Stomach (tissue), 9 donors: ENCODE data around the gene ARL15. TPM values are rescaled to one million over a fixed set of nuclear protein-coding genes. Genes with fewer than 3 reads are reported as not detected.

ENCODE experiments used
- DNase-seq, 2 donors: peaks; one replicate each; pipeline versions ENCODE4 v3.0.0 to v3.0.0-alpha.2; 2013 to 2019
- H3K27ac ChIP-seq, 5 donors: fragments of 200-600 bp in 4 of 5; sonication (generic) in 4 of 5; one replicate each; pipeline ENCODE4 v1.5.1; 2013 to 2019; ENCODE audit warnings: mild to moderate bottlenecking in 1 of 5, moderate library complexity in 1 of 5
- H3K27me3 ChIP-seq, 3 donors: fragments of 200-600 bp; sonication (generic); one replicate each; pipeline ENCODE4 v1.5.1; 2017 to 2019; ENCODE audit warnings: mixed run types in 1 of 3
- H3K36me3 ChIP-seq, 4 donors: fragments of 200-600 bp; sonication (generic); 1 replicate in 3 of 4; 2 replicates in 1 of 4; pipeline ENCODE4 v1.5.1; 2016 to 2019
- H3K4me1 ChIP-seq, 4 donors: fragments of 200-600 bp; sonication (generic); one replicate each; pipeline ENCODE4 v1.5.1; 2016 to 2019
- H3K4me3 ChIP-seq, 4 donors: fragments of 200-600 bp; sonication (generic) in 3 of 4; one replicate each; pipeline ENCODE4 v1.5.1; 2016 to 2019; ENCODE audit warnings: mild to moderate bottlenecking in 1 of 4
- H3K9me3 ChIP-seq, 4 donors: fragments of 200-600 bp; sonication (generic); one replicate each; pipeline ENCODE4 v1.5.1; 2016 to 2019
- CTCF ChIP-seq, 7 experiments: fragments of 450-650 bp in 4 of 7; fragments of 200-600 bp in 3 of 7; sonication (generic) in 3 of 7; IDR thresholded peaks; one replicate each; pipeline ENCODE4 v1.5.1; 2016 to 2019; ENCODE audit warnings: antibody characterized with exemption in 7 of 7, control low read depth in 2 of 7, mild to moderate bottlenecking in 1 of 7
- EP300 ChIP-seq: sonication (generic); formaldehyde crosslinking; IDR thresholded peaks from one replicate; pipeline ENCODE4 v1.6.1; 2017; ENCODE audit warnings: antibody characterized with exemption
- POLR2A ChIP-seq, 4 donors: fragments of 450-650 bp; IDR thresholded peaks; one replicate each; pipeline ENCODE4 v1.6.1; 2016; ENCODE audit warnings: antibody characterized with exemption in 4 of 4, control low read depth in 2 of 4, mild to moderate bottlenecking in 1 of 4, moderate library complexity in 1 of 4
- POLR2AphosphoS5 ChIP-seq, 3 donors: sonication (generic); formaldehyde crosslinking; IDR thresholded peaks; one replicate each; pipeline ENCODE4 v1.6.1; 2016; ENCODE audit warnings: antibody characterized with exemption in 3 of 3
- WGBS, 5 donors: extraction: QIAGEN DNeasy Blood & Tissue Kit in 3 of 5; methylation state at CpG; one replicate each; pipeline versions ENCODE4 v1.1.5 to v1.1.7; 2013 to 2018; 5-methylcytosine and 5-hydroxymethylcytosine counted together
- intact Hi-C: fragments of 100-400 bp; cut with DNase I; formaldehyde crosslinking; loops from one replicate; pipeline ENCODE4 v1.15.1; 2023; ENCODE audit warnings: low total_unique reads
- polyA plus RNA-seq, 3 donors: library from polyadenylated mRNA; stranded (reverse); fragments of 200-250 nt; gene quantifications; one replicate each; pipeline ENCODE4 v1.2.3, GENCODE V29; 2013
- total RNA-seq, 5 donors: library from RNA; depleted of rRNA; stranded (reverse); fragments of >200 nt; gene quantifications; one replicate each; pipeline versions ENCODE4 v1.1.0 to v1.2.3, GENCODE V29; 2014 to 2016
- donor health status: healthy with polysubstance abuse.
- donor health status: Bipolar disorder and iron deficiency.
- donor health status: healthy.

Gene ARL15
- total and polyA plus RNA-seq, 8 donors: 1.7 to 72.7 (median 12.6) TPM

- peak overlapping the region in 2 of 5 donors; percentile 5 to 23 for H3K27ac ChIP-seq
- no peak for DNase-seq
- no peak for TF ChIP-seq POLR2AphosphoS5 (IDR thresholded peaks at IDR 0.05)
Measured at GRCh38 chr5:54178207-54178606, 132.2 kb downstream of the ARL15 start.

GRCh38 chr5:54177058-54177457 lies 133.3 kb downstream of the ARL15 start:
- TF ChIP-seq POLR2AphosphoS5 (IDR thresholded peaks at IDR 0.05): no peak
- TF ChIP-seq CTCF (IDR thresholded peaks at IDR 0.05): no peak
- TF ChIP-seq POLR2A (IDR thresholded peaks at IDR 0.05): no peak
- Histone ChIP-seq H3K4me3 (no peak overlapping the region), H3K9me3 (no peaks in the 10 kb centered on the region), H3K4me1 (peaks cover 0 to 36% (median 27%) of the 10 kb centered on the region in 4 donors), H3K36me3 (no peaks in the 10 kb centered on the region), H3K27me3 (no peaks in the 10 kb centered on the region), H3K27ac (peak overlapping the region in 2 of 5 donors; percentile 5 to 23)
- WGBS, 5 donors: 54 to 74% (median 61%) methylated on average over 2 of the region's 2 CpGs
- intact Hi-C loops: no loop called here
- no peak for DNase-seq

More at GRCh38 chr5:54178207-54178606, 132.2 kb downstream of the ARL15 start:
- 84 to 89% (median 86%) methylated on average over 5 of the region's 5 CpGs for WGBS, 5 donors
- H3K9me3 ChIP-seq: no peaks in the 10 kb centered on the region
- intact Hi-C loops: no loop called here
- no peaks in the 10 kb centered on the region for H3K36me3 ChIP-seq
- H3K27me3 ChIP-seq: no peaks in the 10 kb centered on the region
- H3K4me3 ChIP-seq: no peak overlapping the region
- H3K4me1 ChIP-seq: peaks cover 0 to 36% (median 23%) of the 10 kb centered on the region in 4 donors

- TF ChIP-seq CTCF (IDR thresholded peaks at IDR 0.05) (no peak), EP300 (no peak), POLR2A (IDR thresholded peaks at IDR 0.05) (no peak), POLR2AphosphoS5 (IDR thresholded peaks at IDR 0.05) (no peak)
- Histone ChIP-seq H3K27me3 (no peaks in the 10 kb centered on the region), H3K4me3 (no peak overlapping the region), H3K9me3 (no peaks in the 10 kb centered on the region), H3K36me3 (no peaks in the 10 kb centered on the region), H3K27ac (no peak overlapping the region), H3K4me1 (peaks cover 0 to 36% (median 27%) of the 10 kb centered on the region in 4 donors)
- intact Hi-C loops: no loop called here
- DNase-seq: no peak
- 93 to 96% (median 95%) methylated on average over 6 of the region's 6 CpGs for WGBS, 5 donors
Measured at GRCh38 chr5:54176066-54176830, 134.1 kb downstream of the ARL15 start.

- WGBS, 5 donors: 83 to 97% (median 91%) methylated on average over 2 of the region's 2 CpGs
- TF ChIP-seq POLR2A (IDR thresholded peaks at IDR 0.05) (no peak), CTCF (IDR thresholded peaks at IDR 0.05) (no peak), POLR2AphosphoS5 (IDR thresholded peaks at IDR 0.05) (no peak), EP300 (no peak)
Measured at GRCh38 chr5:54173251-54173650, 137.1 kb downstream of the ARL15 start.

More at GRCh38 chr5:54173251-54173650, 137.1 kb downstream of the ARL15 start:
- no peak overlapping the region for H3K4me3 ChIP-seq
- DNase-seq: no peak
- no peak overlapping the region for H3K27ac ChIP-seq
- no peaks in the 10 kb centered on the region for H3K9me3 ChIP-seq
- H3K4me1 ChIP-seq: peaks cover 0 to 23% (median 12%) of the 10 kb centered on the region in 4 donors
- peaks cover 0 to 7% (median 0%) of the 10 kb centered on the region in 4 donors for H3K36me3 ChIP-seq
- no peaks in the 10 kb centered on the region for H3K27me3 ChIP-seq
- intact Hi-C loops: no loop called here
